ENCODE measurements around the gene COMP.

GRCh38 chr19:18756896-18757295 lies 34.2 kb downstream of the COMP start:
- TF ChIP-seq ARNTL (CRISPR knock-in tag; IDR thresholded peaks at IDR 0.05; ENCODE audit: borderline replicate concordance, low read depth) = no peak
- TF ChIP-seq PPARA (CRISPR knock-in tag; IDR thresholded peaks at IDR 0.05; ENCODE audit: borderline replicate concordance) = no peak
- TF ChIP-seq ZFP30 (CRISPR knock-in tag; IDR thresholded peaks at IDR 0.05) = no peak
- no peak for TF ChIP-seq ZNF70 (CRISPR knock-in tag; IDR thresholded peaks at IDR 0.05)
- TF ChIP-seq ZNF565 (CRISPR knock-in tag; conservative IDR thresholded peaks at IDR 0.05; ENCODE audit: low read depth) = no peak
- no peak for TF ChIP-seq SNAI2 (CRISPR knock-in tag; IDR thresholded peaks at IDR 0.05)
- TF ChIP-seq ZFP3 (CRISPR knock-in tag; IDR thresholded peaks at IDR 0.05) = no peak
- no peak for TF ChIP-seq ZC3H10 (CRISPR knock-in tag; IDR thresholded peaks at IDR 0.05)
- TF ChIP-seq GLIS3 (CRISPR knock-in tag; IDR thresholded peaks at IDR 0.05) = no peak

Data from SK-N-SH treated with all-trans-retinoic acid at 6 μM for 48 hours (cell line).